ENCODE measurements around the gene TMX1. TPM values are rescaled to one million over a fixed set of nuclear protein-coding genes. Genes with fewer than 3 reads are reported as not detected.

TMX1 gene
- total RNA-seq, 1 donor from 2014 or later = 49.2 TPM

- DNase-seq (ENCODE audit: low read depth, low spot score) = no peak
These were observed 53.3 kb downstream of the TMX1 start for GRCh38 chr14:51293149-51293911.

DNA sequence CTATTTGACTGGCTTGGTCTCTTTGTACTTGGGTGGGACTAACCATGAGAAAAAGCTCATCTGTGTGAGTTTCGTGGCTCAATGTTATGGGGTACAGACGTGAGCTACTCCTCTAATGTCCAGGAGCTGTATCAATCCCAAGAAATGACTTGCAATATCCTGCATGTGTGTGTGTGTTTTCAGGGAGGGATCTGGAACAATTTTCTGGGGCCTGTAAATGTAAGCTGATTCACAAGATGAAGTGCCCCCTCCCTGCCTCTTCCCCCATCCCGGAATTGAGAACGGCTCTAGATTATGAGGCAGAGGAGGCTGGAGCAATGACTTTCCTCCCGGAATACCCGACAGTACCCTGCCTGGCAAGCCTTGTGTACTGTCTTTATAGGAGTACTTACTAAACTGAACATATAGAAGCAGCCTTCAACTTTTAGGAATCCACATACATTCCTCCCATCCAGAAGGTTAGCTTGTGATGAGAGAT, 53.9 kb downstream of the TMX1 start:
- DNase-seq (ENCODE audit: low read depth, low spot score) = no peak

DNA sequence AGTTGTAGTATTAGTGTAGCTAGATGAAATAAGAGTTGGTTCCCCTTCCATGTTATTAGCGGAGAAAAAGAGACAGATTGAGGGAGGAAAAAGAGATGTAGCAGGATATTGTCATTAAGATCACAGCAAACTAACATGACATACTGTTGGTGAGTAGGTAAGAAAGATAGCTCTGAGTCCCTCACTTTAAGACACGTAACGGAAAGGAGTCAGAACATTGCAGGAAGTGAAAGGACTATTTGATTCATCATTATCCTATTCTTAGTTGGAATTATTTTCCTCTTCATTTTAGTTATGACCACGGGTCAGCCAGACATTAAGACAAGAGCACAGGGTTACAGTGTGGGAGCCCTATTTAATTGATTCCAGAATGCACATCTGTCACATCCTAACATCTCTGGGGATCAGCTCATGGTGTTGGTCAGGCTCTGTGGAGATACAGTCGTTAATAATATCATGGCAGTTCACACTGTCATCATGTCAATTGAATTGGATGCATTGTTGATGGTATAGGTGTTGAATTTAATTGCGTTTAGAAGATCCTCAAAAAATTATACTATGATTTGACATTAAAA, 55.0 kb downstream of the TMX1 start:
- DNase-seq (ENCODE audit: low read depth, low spot score) = no peak

DNA sequence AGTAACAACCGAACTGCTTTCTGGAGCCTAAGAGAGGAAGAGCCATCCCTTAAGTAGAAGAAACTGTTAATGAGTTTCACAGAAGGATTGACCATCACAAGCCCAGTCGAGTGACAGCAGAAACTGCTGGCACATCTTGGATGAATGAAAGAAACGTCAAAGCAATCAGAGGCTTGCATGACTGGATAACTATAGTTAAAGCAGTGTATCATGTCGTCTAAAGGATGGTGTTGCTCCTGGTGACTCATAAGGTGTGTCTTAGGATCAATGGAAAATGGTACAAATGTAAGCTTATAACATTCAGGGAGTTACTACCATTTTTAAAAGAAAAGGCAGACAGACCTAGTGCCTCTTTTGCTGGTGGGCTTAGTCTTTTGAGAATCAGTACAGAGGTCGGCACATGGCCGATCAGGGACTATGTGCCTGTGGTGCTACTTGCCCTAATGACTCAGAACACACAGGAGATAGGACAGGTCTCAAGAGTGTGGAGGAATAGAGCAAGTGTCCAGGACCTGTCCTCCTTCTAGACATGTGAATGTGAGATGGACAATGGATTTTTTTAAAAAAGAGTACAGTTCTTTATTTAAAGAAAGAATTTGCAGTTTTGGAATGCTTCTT, 55.7 kb downstream of the TMX1 start:
- no peak for DNase-seq (ENCODE audit: low read depth, low spot score)

- DNase-seq (ENCODE audit: low read depth, low spot score) = no peak
These were observed 57.0 kb downstream of the TMX1 start for GRCh38 chr14:51297066-51297465.

- no peak for DNase-seq (ENCODE audit: low read depth, low spot score)
These were observed 58.8 kb downstream of the TMX1 start for GRCh38 chr14:51298895-51299294.

DNA sequence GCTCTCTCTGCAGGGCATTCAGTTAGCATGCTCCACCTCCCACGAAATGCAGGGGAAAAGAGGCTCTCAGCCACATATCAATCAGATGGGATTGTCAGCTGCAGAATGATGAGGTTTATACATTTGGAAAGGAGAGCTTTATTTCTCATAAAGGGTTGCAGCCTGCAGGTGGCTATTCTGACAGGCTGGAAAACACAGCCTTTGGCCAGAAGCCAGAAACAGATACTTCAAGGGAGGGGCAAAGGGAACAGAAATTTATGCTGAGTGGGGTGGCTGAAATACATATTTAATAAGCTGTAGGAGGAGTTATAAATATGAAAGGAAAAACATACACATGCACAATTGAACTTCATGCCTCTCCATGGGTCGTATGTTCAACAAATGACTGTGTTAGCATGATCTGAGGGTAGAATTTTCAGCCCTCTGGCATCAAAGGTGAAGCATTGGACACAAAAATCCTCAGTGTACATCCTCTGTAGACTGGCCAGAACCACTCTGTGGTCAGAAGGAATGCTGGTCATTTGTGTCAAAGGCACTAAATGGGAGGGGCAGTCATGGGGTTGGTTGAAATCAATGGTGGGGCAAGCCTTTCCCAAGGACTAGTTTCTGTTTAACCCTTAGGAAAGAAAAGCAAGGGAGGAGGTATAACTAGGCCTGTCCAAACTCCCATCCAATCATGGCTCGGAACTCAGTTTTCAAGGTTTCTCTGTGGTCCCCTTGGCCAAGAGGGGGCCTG, 62.4 kb downstream of the TMX1 start:
- DNase-seq (ENCODE audit: low read depth, low spot score) = no peak

GRCh38 chr14:51304438-51304837, 64.4 kb downstream of the TMX1 start:
- no peak for DNase-seq (ENCODE audit: low read depth, low spot score)

DNA sequence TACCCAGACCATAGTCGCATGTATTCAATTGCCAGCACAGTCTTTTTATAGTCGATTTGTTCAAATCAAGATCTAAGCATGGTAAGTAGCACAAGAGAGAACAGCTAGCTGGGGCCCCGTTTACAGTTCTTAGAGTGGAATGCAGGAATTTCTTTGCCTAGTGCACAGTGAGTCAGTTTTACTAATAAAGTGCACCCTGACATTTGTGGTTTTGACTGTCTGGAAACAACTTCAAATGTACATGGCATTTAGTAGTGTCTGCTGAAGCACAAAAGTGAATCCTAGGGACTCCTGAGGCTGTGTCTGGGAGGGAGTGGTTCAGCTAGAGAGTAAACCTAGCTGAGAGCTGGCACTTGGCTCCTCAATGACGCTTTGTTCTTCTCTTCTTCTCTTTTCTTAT, 64.9 kb downstream of the TMX1 start:
- DNase-seq (ENCODE audit: low read depth, low spot score) = no peak

DNA sequence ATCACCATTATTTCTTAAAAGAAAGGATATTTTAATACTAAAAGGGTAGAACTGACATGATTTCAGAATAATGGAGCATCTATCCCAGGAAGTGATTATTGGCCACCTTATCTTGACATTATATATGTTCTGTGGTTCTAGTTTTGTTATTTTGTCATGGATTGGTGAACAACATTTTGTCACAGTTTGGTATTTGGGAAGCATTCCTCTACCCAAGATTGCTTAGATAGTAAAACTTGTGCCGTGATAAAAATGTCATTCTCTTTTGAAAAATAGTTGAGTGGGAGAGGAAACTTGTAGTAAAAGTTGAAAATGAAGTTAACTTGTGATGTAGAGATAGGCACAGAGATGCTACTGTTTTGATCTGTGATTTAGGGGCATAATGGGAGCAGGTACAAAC, 65.7 kb downstream of the TMX1 start:
- no peak for DNase-seq (ENCODE audit: low read depth, low spot score)

Other genes with a start within 250 kb of the TMX1 start
- gene TRIM9, start 145.1 kb upstream of the TMX1 start, total RNA-seq = 0.04 and 0.07 TPM in 2 replicates

Measured in pulmonary artery endothelial cell (primary cell).